Measurements from ENCODE around the gene VAMP8. TPM values are rescaled to one million over a fixed set of nuclear protein-coding genes. Genes with fewer than 3 reads are reported as not detected.
A peak's percentile ranks its signal among the peaks of the same experiment; 100 is the strongest.

VAMP8 gene
- total RNA-seq, 2 donors from 2014 or later = 80.4 to 146 TPM

GRCh38 chr2:85579266-85579935 lies 2.0 kb downstream of the VAMP8 start:
- Histone ChIP-seq H3K4me1 (ENCODE audit: control insufficient read depth, insufficient read depth, low read length) (peaks cover 16% of the 10 kb centered on the region), H3K9me3 (ENCODE audit: control insufficient read depth, low read length) (no peaks in the 10 kb centered on the region), H3K4me3 (ENCODE audit: low read length) (peak overlapping the region; percentile 87), H3K27me3 (ENCODE audit: control insufficient read depth, insufficient read depth, low read length, poor library complexity, severe bottlenecking) (no peaks in the 10 kb centered on the region), H3K27ac (ENCODE audit: low read depth, low read length) (peak overlapping the region; percentile 92), H3K36me3 (ENCODE audit: control insufficient read depth, insufficient read depth, low read length) (peaks cover 38% of the 10 kb centered on the region), H3K9ac (ENCODE audit: extremely low read depth, low read length, poor library complexity, severe bottlenecking) (peak overlapping the region; percentile 66)
- Mint-ChIP-seq H3K36me3 (ENCODE audit: low read depth) (peaks cover 23% of the 10 kb centered on the region), H3K4me1 (peaks cover 46% of the 10 kb centered on the region), H3K9me3 (no peaks in the 10 kb centered on the region), H3K27ac (peak overlapping the region; percentile 91), H3K4me3 (peak overlapping the region; percentile 85), H3K27me3 (ENCODE audit: insufficient read depth) (peaks cover 2% of the 10 kb centered on the region)
- TF ChIP-seq, protein P1, sequence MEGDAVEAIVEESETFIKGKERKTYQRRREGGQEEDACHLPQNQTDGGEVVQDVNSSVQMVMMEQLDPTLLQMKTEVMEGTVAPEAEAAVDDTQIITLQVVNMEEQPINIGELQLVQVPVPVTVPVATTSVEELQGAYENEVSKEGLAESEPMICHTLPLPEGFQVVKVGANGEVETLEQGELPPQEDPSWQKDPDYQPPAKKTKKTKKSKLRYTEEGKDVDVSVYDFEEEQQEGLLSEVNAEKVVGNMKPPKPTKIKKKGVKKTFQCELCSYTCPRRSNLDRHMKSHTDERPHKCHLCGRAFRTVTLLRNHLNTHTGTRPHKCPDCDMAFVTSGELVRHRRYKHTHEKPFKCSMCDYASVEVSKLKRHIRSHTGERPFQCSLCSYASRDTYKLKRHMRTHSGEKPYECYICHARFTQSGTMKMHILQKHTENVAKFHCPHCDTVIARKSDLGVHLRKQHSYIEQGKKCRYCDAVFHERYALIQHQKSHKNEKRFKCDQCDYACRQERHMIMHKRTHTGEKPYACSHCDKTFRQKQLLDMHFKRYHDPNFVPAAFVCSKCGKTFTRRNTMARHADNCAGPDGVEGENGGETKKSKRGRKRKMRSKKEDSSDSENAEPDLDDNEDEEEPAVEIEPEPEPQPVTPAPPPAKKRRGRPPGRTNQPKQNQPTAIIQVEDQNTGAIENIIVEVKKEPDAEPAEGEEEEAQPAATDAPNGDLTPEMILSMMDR (conservative IDR thresholded peaks at IDR 0.05) = no peak
- 0 to 7% methylated on average over 2 to 6 of the region's 6 CpGs for WGBS, 2 experiments (ENCODE audit: insufficient coverage in 1 of 2, insufficient read length in 1 of 2)
- DNase-seq = peak; percentile 96

DNA sequence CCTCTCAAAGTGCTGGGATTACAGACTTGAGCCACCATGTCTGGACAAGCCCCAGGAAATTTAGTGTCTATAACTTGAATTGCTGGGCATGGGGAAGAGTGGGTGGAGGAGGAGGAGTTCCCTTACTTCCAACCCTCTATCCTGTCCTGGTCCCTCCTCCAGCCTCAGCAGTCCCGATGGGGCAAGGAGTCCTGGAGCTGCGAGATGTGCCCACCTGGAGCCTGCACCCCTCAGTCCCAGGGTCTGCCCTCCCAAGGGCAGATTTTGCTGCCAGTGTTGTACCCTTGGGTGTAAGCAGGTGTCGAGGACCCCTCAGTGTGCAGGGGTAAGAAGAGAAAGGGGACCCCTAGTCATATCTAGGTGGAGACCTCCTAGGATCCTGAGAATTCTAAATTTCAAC lies 2.8 kb downstream of the VAMP8 start:
- Histone ChIP-seq H3K36me3 (ENCODE audit: control insufficient read depth, insufficient read depth, low read length) (peaks cover 38% of the 10 kb centered on the region), H3K27me3 (ENCODE audit: control insufficient read depth, insufficient read depth, low read length, poor library complexity, severe bottlenecking) (no peaks in the 10 kb centered on the region), H3K4me1 (ENCODE audit: control insufficient read depth, insufficient read depth, low read length) (peaks cover 16% of the 10 kb centered on the region), H3K4me3 (ENCODE audit: low read length) (peak overlapping the region; percentile 87), H3K9ac (ENCODE audit: extremely low read depth, low read length, poor library complexity, severe bottlenecking) (peak overlapping the region; percentile 66), H3K27ac (ENCODE audit: low read depth, low read length) (peak overlapping the region; percentile 92), H3K9me3 (ENCODE audit: control insufficient read depth, low read length) (no peaks in the 10 kb centered on the region)
- peak overlapping the region; percentile 91 for H3K27ac Mint-ChIP-seq
- H3K36me3 Mint-ChIP-seq (ENCODE audit: low read depth) = peaks cover 23% of the 10 kb centered on the region
- WGBS, 2 experiments (ENCODE audit: insufficient coverage in 1 of 2, insufficient read length in 1 of 2) = 83 to 87% methylated on average over 1 to 3 of the region's 3 CpGs
- H3K27me3 Mint-ChIP-seq (ENCODE audit: insufficient read depth) = peaks cover 2% of the 10 kb centered on the region
- peak overlapping the region; percentile 85 for H3K4me3 Mint-ChIP-seq
- peaks cover 51% of the 10 kb centered on the region for H3K4me1 Mint-ChIP-seq
- no peaks in the 10 kb centered on the region for H3K9me3 Mint-ChIP-seq
- TF ChIP-seq, protein P1 (conservative IDR thresholded peaks at IDR 0.05) = no peak
- no peak for DNase-seq

DNA sequence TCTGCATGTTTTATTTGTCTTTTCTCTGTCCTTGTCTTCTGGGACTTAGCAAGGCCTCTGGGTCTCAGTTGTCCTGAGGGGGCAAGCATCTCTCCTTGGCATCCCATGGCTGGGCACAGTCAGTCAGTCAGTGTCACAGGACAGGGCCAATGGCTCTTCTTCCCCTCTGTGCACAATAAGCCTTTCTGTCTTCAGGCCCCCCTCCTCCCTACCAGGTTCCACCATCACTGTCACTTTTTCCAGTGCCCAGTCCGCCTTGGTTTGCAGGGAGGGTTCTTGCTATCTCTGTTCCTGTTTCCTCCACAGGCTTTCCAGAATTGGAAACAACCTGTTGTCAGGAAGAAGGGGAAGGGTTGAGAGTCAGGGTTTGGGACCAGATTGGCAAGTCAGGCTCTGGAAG lies 5.1 kb downstream of the VAMP8 start:
- Mint-ChIP-seq H3K27ac (no peak overlapping the region), H3K4me3 (no peak overlapping the region), H3K27me3 (ENCODE audit: insufficient read depth) (peaks cover 2% of the 10 kb centered on the region), H3K9me3 (no peaks in the 10 kb centered on the region), H3K36me3 (ENCODE audit: low read depth) (peaks cover 23% of the 10 kb centered on the region), H3K4me1 (peaks cover 40% of the 10 kb centered on the region)
- H3K9me3 ChIP-seq (ENCODE audit: control insufficient read depth, low read length) = no peaks in the 10 kb centered on the region
- peaks cover 42% of the 10 kb centered on the region for H3K36me3 ChIP-seq (ENCODE audit: control insufficient read depth, insufficient read depth, low read length)
- no peak overlapping the region for H3K9ac ChIP-seq (ENCODE audit: extremely low read depth, low read length, poor library complexity, severe bottlenecking)
- H3K4me1 ChIP-seq (ENCODE audit: control insufficient read depth, insufficient read depth, low read length) = peaks cover 10% of the 10 kb centered on the region
- H3K4me3 ChIP-seq (ENCODE audit: low read length) = no peak overlapping the region
- no peak overlapping the region for H3K27ac ChIP-seq (ENCODE audit: low read depth, low read length)
- no peaks in the 10 kb centered on the region for H3K27me3 ChIP-seq (ENCODE audit: control insufficient read depth, insufficient read depth, low read length, poor library complexity, severe bottlenecking)
- TF ChIP-seq, protein P1 (conservative IDR thresholded peaks at IDR 0.05) = no peak
- no peak for DNase-seq
- WGBS, 2 experiments (ENCODE audit: insufficient coverage in 1 of 2, insufficient read length in 1 of 2) = 100% methylated on average over 1 of the region's 1 CpG; no CpG with 5 or more reads in 1 of the 2 experiments

All from endodermal cell (in vitro differentiated cells).